WTC11 (cell line): ENCODE data around the gene DHRS1.

Experiments used
- ZNF263 ChIP-seq: sonication (generic); formaldehyde crosslinking; IDR thresholded peaks from 2 replicates; pipeline ENCODE4 v1.8.1; 2022; ENCODE audit warnings: low read depth, mild to moderate bottlenecking, moderate library complexity, missing genetic modification reagents
- TF ChIP-seq, protein P1 (sequence below): fragments of 200-600 bp; IDR thresholded peaks from 2 replicates; pipeline ENCODE4 v1.8.0; 2022; ENCODE audit warnings: antibody characterized with exemption

DNA sequence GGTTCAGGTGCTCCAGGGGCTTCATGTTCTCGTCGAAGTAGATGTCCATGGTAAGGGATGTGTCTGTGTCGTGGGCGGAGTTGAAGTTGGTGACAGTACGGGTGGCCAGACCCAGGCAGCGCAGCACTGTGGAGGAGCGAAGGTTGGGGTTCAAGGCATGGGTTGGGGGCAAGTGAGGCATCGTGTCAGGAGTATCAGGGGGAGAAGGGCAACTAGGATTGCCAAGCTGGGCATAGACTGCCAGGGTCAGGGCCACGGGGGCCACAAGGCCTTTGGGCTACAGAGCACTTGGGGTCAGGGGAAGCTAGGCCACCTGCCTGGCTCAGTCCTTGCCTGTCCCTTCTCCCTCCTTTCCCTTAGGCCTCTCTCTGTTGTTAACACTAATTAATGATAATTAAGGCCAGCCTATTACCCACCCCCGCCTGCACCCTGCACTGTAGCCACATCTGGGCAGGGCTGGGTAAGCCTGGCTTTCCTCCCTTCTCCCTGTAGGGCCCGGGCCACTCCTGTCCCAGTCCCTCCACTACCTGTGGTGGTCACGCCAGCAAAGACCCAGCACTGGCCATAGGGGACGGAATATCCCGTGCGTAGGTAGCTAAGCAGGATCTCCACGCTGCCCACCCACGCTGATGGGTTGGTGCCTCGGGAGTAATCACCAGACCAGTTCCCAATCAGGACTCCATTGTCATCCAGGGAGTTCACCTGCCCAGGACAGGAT is 40.9 kb downstream of the DHRS1 start:
- TF ChIP-seq ZNF263 (CRISPR knock-in tag), result no peak
- TF ChIP-seq, protein P1, sequence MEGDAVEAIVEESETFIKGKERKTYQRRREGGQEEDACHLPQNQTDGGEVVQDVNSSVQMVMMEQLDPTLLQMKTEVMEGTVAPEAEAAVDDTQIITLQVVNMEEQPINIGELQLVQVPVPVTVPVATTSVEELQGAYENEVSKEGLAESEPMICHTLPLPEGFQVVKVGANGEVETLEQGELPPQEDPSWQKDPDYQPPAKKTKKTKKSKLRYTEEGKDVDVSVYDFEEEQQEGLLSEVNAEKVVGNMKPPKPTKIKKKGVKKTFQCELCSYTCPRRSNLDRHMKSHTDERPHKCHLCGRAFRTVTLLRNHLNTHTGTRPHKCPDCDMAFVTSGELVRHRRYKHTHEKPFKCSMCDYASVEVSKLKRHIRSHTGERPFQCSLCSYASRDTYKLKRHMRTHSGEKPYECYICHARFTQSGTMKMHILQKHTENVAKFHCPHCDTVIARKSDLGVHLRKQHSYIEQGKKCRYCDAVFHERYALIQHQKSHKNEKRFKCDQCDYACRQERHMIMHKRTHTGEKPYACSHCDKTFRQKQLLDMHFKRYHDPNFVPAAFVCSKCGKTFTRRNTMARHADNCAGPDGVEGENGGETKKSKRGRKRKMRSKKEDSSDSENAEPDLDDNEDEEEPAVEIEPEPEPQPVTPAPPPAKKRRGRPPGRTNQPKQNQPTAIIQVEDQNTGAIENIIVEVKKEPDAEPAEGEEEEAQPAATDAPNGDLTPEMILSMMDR, result no peak
